DND-41 (cell line): ENCODE measurements around the gene VWA3B.

Experiments used
- CTCF ChIP-seq: IDR thresholded peaks from 2 replicates; pipeline ENCODE4 v1.5.1; 2012; ENCODE audit warnings: borderline replicate concordance, low read length, moderate library complexity, mild to moderate bottlenecking; ENCODE audit not compliant: poor library complexity, severe bottlenecking; ENCODE audit errors: extremely low read depth
- EZH2 ChIP-seq: IDR thresholded peaks from 3 replicates; pipeline ENCODE4 v1.6.1; 2012; ENCODE audit warnings: borderline replicate concordance, low read depth, mild to moderate bottlenecking, moderate library complexity, low read length, inconsistent platforms; ENCODE audit not compliant: severe bottlenecking

- TF ChIP-seq CTCF (no peak), EZH2 (no peak)
These were observed 2.1 kb upstream of the VWA3B start for GRCh38 chr2:98084869-98085238.
